MCF 10A (cell line): Measurements from ENCODE around the gene NTM. TPM values are rescaled to one million over a fixed set of nuclear protein-coding genes. Genes with fewer than 3 reads are reported as not detected.

Experiments used
- BruUV-seq: library from RNA; stranded (reverse); fragments of 400-500 nt; replicated peaks from 2 replicates; lab custom pipeline; 2021; lab: Mats Ljungman, UMichigan
- CTCF ChIA-PET: fragments of 300-600 bp; sonication (Branson Sonifier 250); formaldehyde crosslinking; extraction: SDS; loops from one replicate; lab custom pipeline; 2021; ENCODE audit warnings: antibody characterized with exemption, inconsistent platforms; lab: Yijun Ruan, JAX
- POLR2A ChIA-PET: fragments of 300-600, 350-650 bp; sonication (Branson Sonifier 250); formaldehyde crosslinking; extraction: SDS; loops from one replicate; lab custom pipeline; 2020; ENCODE audit warnings: antibody characterized with exemption, inconsistent platforms; lab: Yijun Ruan, JAX
- DNase-seq: peaks from one replicate; pipeline ENCODE4 v3.0.0-alpha.2; 2018; ENCODE audit not compliant: unreplicated experiment
- H3K27ac Mint-ChIP-seq: one replicate; pipeline ENCODE4 v1.8.0; 2022; ENCODE audit warnings: mild to moderate bottlenecking, low read depth, mixed read lengths; ENCODE audit not compliant: unreplicated experiment
- H3K27me3 Mint-ChIP-seq: one replicate; pipeline ENCODE4 v1.8.0; 2022; ENCODE audit warnings: mixed read lengths; ENCODE audit not compliant: insufficient read depth, unreplicated experiment
- H3K36me3 Mint-ChIP-seq: one replicate; pipeline ENCODE4 v1.8.0; 2022; ENCODE audit warnings: mild to moderate bottlenecking, moderate library complexity, mixed read lengths; ENCODE audit not compliant: insufficient read depth, unreplicated experiment
- H3K4me1 Mint-ChIP-seq: one replicate; pipeline ENCODE4 v1.8.0; 2022; ENCODE audit warnings: mixed read lengths; ENCODE audit not compliant: insufficient read depth, unreplicated experiment
- H3K4me3 Mint-ChIP-seq: one replicate; pipeline ENCODE4 v1.8.0; 2022; ENCODE audit warnings: mild to moderate bottlenecking, moderate library complexity, mixed read lengths; ENCODE audit not compliant: unreplicated experiment
- H3K9me3 Mint-ChIP-seq: one replicate; pipeline ENCODE4 v1.8.0; 2022; ENCODE audit warnings: mixed read lengths; ENCODE audit not compliant: unreplicated experiment
- CTCF ChIP-seq: fragments of 200-600 bp; IDR thresholded peaks from one replicate; pipeline ENCODE4 v1.8.0; 2022; ENCODE audit warnings: antibody characterized with exemption, mild to moderate bottlenecking; ENCODE audit not compliant: unreplicated experiment
- intact Hi-C: fragments of 100-400 bp; cut with micrococcal nuclease; formaldehyde crosslinking; loops from 2 replicates; pipeline ENCODE4 v1.14.1; 2022
- total RNA-seq: library from RNA; stranded (reverse); gene quantifications from 2 replicates; pipeline ENCODE4 v1.2.3, GENCODE V29; 2022

NTM gene
- total RNA-seq, 1 experiment from 2014 or later, result not detected

GRCh38 chr11:132244846-132245245 is 874.4 kb downstream of the NTM start:
- ChIA-PET CTCF (interaction anchor here (0.6 kb wide), 1 partner anchor 30 kb away, joined by 3 read pairs; no protein-coding TSS in a partner anchor), POLR2A (no interaction called here)
- intact Hi-C loops, result no loop called here
- no peak for DNase-seq
- Mint-ChIP-seq H3K36me3 (no peaks in the 10 kb centered on the region), H3K27ac (no peak overlapping the region), H3K4me3 (no peak overlapping the region), H3K27me3 (no peaks in the 10 kb centered on the region), H3K9me3 (peaks cover 46% of the 10 kb centered on the region), H3K4me1 (no peaks in the 10 kb centered on the region)
- no TSS peak for BruUV-seq
- TF ChIP-seq CTCF, result no peak

- no peak overlapping the region for H3K4me3 Mint-ChIP-seq
- H3K9me3 Mint-ChIP-seq, result peaks cover 51% of the 10 kb centered on the region
- H3K27ac Mint-ChIP-seq, result no peak overlapping the region
- ChIA-PET CTCF (no interaction called here), POLR2A (no interaction called here)
- BruUV-seq, result no TSS peak
- no peak for TF ChIP-seq CTCF
- H3K4me1 Mint-ChIP-seq, result no peaks in the 10 kb centered on the region
- H3K27me3 Mint-ChIP-seq, result no peaks in the 10 kb centered on the region
- no peaks in the 10 kb centered on the region for H3K36me3 Mint-ChIP-seq
- no peak for DNase-seq
- intact Hi-C loops, result no loop called here
These were observed 875.3 kb downstream of the NTM start for GRCh38 chr11:132245403-132246385.

- BruUV-seq, result no TSS peak
- ChIA-PET CTCF (no interaction called here), POLR2A (no interaction called here)
- Mint-ChIP-seq H3K27ac (no peak overlapping the region), H3K4me1 (no peaks in the 10 kb centered on the region), H3K4me3 (no peak overlapping the region), H3K27me3 (no peaks in the 10 kb centered on the region), H3K36me3 (no peaks in the 10 kb centered on the region), H3K9me3 (peaks cover 51% of the 10 kb centered on the region)
- no peak for TF ChIP-seq CTCF
- intact Hi-C loops, result no loop called here
- no peak for DNase-seq
These were observed 878.2 kb downstream of the NTM start for GRCh38 chr11:132248580-132248979.

- peaks cover 49% of the 10 kb centered on the region for H3K9me3 Mint-ChIP-seq
- no TSS peak for BruUV-seq
- intact Hi-C loops, result no loop called here
- ChIA-PET POLR2A (no interaction called here), CTCF (no interaction called here)
- no peaks in the 10 kb centered on the region for H3K4me1 Mint-ChIP-seq
- no peak overlapping the region for H3K27ac Mint-ChIP-seq
- DNase-seq, result no peak
- H3K36me3 Mint-ChIP-seq, result no peaks in the 10 kb centered on the region
- no peak overlapping the region for H3K4me3 Mint-ChIP-seq
- H3K27me3 Mint-ChIP-seq, result no peaks in the 10 kb centered on the region
- TF ChIP-seq CTCF, result no peak
These were observed 878.8 kb downstream of the NTM start for GRCh38 chr11:132249256-132249655.
